OCI-LY1 (cell line): ENCODE results near the gene FOXJ3.

Experiments
- EZH2 ChIP-seq: fragments of 200-600 bp; sonication (generic), shearing (Covaris generic); IDR thresholded peaks from 2 replicates; pipeline ENCODE4 v1.8.0; 2017; ENCODE audit warnings: borderline replicate concordance, mixed run types, mild to moderate bottlenecking, antibody characterized with exemption, low read length, moderate library complexity, mixed read lengths
- TF ChIP-seq, protein P1 (sequence below): fragments of 200-600 bp; sonication (generic), shearing (Covaris generic); IDR thresholded peaks from 2 replicates; pipeline ENCODE4 v1.5.1; 2017; ENCODE audit warnings: mild to moderate bottlenecking, antibody characterized with exemption, low read length, moderate library complexity, mixed read lengths

GRCh38 chr1:42240966-42241755 is 93.9 kb downstream of the FOXJ3 start:
- TF ChIP-seq, protein P1, sequence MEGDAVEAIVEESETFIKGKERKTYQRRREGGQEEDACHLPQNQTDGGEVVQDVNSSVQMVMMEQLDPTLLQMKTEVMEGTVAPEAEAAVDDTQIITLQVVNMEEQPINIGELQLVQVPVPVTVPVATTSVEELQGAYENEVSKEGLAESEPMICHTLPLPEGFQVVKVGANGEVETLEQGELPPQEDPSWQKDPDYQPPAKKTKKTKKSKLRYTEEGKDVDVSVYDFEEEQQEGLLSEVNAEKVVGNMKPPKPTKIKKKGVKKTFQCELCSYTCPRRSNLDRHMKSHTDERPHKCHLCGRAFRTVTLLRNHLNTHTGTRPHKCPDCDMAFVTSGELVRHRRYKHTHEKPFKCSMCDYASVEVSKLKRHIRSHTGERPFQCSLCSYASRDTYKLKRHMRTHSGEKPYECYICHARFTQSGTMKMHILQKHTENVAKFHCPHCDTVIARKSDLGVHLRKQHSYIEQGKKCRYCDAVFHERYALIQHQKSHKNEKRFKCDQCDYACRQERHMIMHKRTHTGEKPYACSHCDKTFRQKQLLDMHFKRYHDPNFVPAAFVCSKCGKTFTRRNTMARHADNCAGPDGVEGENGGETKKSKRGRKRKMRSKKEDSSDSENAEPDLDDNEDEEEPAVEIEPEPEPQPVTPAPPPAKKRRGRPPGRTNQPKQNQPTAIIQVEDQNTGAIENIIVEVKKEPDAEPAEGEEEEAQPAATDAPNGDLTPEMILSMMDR, result no peak
- no peak for TF ChIP-seq EZH2
